GM12878 (cell line): ENCODE measurements around the gene LRP3. TPM values are rescaled to one million over a fixed set of nuclear protein-coding genes. Genes with fewer than 3 reads are reported as not detected.

Source experiments
- ATAC-seq: fragments of 200-7000 bp; cut with Tn5 transposase; 3 replicates; pipeline ENCODE4 v1.9.1; 2020; ENCODE audit warnings: mild to moderate bottlenecking, moderate library complexity
- BruUV-seq: library from RNA; stranded (reverse); fragments of 400-500 nt; replicated peaks from 2 replicates; lab custom pipeline; 2021; lab: Mats Ljungman, UMichigan
- CTCF ChIA-PET: fragments of 300-600 bp; sonication (Branson Sonifier 250); formaldehyde crosslinking; extraction: SDS; loops from one replicate; lab custom pipeline; 2021; ENCODE audit warnings: inconsistent platforms; lab: Yijun Ruan, JAX
- POLR2A ChIA-PET: fragments of 350-600 bp; formaldehyde crosslinking; extraction: SDS; loops from one replicate; lab custom pipeline; 2021; ENCODE audit warnings: inconsistent platforms; lab: Charles Lee
- RAD21 ChIA-PET: fragments of 300-600 bp; sonication (Branson Sonifier 250); formaldehyde crosslinking; loops from one replicate; lab custom pipeline; 2023; ENCODE audit warnings: antibody characterized with exemption; ENCODE audit not compliant: unreplicated experiment; lab: Charles Lee
- SMC1A ChIA-PET: fragments of 300-600 bp; sonication (Branson Sonifier 250); formaldehyde crosslinking; loops from one replicate; lab custom pipeline; 2023; ENCODE audit not compliant: unreplicated experiment, uncharacterized antibody; lab: Charles Lee
- DNase-seq: peaks from one replicate; pipeline ENCODE4 v3.0.0-alpha.2; 2011; ENCODE audit warnings: low read depth, low spot score
- FAIRE-seq: peaks from 3 replicates; lab custom pipeline; 2011; peaks lifted over from hg19 to GRCh38; lab: Jason Lieb, UNC
- H2AFZ ChIP-seq: 2 replicates; pipeline ENCODE4 v1.6.0; 2011; ENCODE audit warnings: low read depth, low read length, control low read depth; ENCODE audit not compliant: control insufficient read depth
- H3K27ac ChIP-seq: 2 replicates; pipeline ENCODE4 v1.5.1; 2011; ENCODE audit warnings: control low read depth; ENCODE audit not compliant: control insufficient read depth, insufficient read depth
- H3K27me3 ChIP-seq, 2 experiments: replicated peaks in 1 of 2; 2 replicates each; pipeline versions ENCODE4 v1.6.0 to v1.6.1; 2011; ENCODE audit warnings: low read length in 1 of 2; ENCODE audit not compliant: control insufficient read depth in 2 of 2, insufficient read depth in 2 of 2
- H3K36me3 ChIP-seq, 2 experiments: 2 replicates each; pipeline ENCODE4 v1.5.1; 2011; ENCODE audit warnings: low read length in 1 of 2; ENCODE audit not compliant: control insufficient read depth in 2 of 2, insufficient read depth in 2 of 2
- H3K4me1 ChIP-seq: 2 replicates; pipeline ENCODE4 v1.6.1; 2011; ENCODE audit warnings: mild to moderate bottlenecking, low read length, moderate library complexity, mixed read lengths; ENCODE audit not compliant: control insufficient read depth, insufficient read depth
- H3K4me2 ChIP-seq: 2 replicates; pipeline ENCODE4 v1.6.0; 2011; ENCODE audit warnings: control low read depth; ENCODE audit not compliant: control insufficient read depth, insufficient read depth
- H3K4me3 ChIP-seq: fragments of 200-600 bp; sonication (generic); 2 replicates; pipeline ENCODE4 v1.5.1; 2016
- H3K79me2 ChIP-seq: 2 replicates; pipeline ENCODE4 v1.6.0; 2011; ENCODE audit warnings: low read length; ENCODE audit not compliant: control insufficient read depth, insufficient read depth
- H3K9ac ChIP-seq: 2 replicates; pipeline ENCODE4 v1.8.0; 2011; ENCODE audit warnings: low read length, control low read depth, mixed read lengths; ENCODE audit not compliant: control insufficient read depth, insufficient read depth
- H3K9me3 ChIP-seq: replicated peaks from 3 replicates; pipeline ENCODE4 v1.5.1; 2011; ENCODE audit warnings: mild to moderate bottlenecking, low read length; ENCODE audit not compliant: control insufficient read depth, insufficient read depth
- H4K20me1 ChIP-seq: 2 replicates; pipeline ENCODE4 v1.6.0; 2011; ENCODE audit not compliant: control insufficient read depth, insufficient read depth
- FOS ChIP-seq: IDR thresholded peaks from 3 replicates; pipeline ENCODE4 v1.6.1; 2011; ENCODE audit warnings: borderline replicate concordance; ENCODE audit not compliant: insufficient read length; ENCODE audit errors: extremely low read depth
- MEF2B ChIP-seq: fragments of 450-650 bp; IDR thresholded peaks from 2 replicates; pipeline ENCODE4 v1.6.1; 2018; ENCODE audit warnings: mild to moderate bottlenecking, moderate library complexity; ENCODE audit not compliant: partially characterized antibody, poor library complexity, severe bottlenecking
- SPI1 ChIP-seq: IDR thresholded peaks from 2 replicates; pipeline ENCODE4 v1.6.1; 2011; ENCODE audit warnings: low read depth, mild to moderate bottlenecking, low read length, moderate library complexity, borderline replicate concordance; ENCODE audit not compliant: insufficient read depth
- WGBS: methylation state at CpG from one replicate; pipeline ENCODE4 v1.1.6; 2016; ENCODE audit warnings: low lambda C conversion rate; ENCODE audit not compliant: insufficient replicate concordance, insufficient coverage; ENCODE audit errors: missing lambda C conversion rate; 5-methylcytosine and 5-hydroxymethylcytosine counted together
- in situ Hi-C: fragments of 300-500 bp; cut with MboI; formaldehyde crosslinking; loops from 9 replicates; pipeline ENCODE4 v1.14.3; 2018; ENCODE audit warnings: mixed read lengths
- intact Hi-C: fragments of 100-400 bp; cut with micrococcal nuclease; formaldehyde crosslinking; loops from one replicate; pipeline ENCODE4 v1.14.2; 2022; ENCODE audit not compliant: unreplicated experiment
- polyA plus RNA-seq, 11 experiments: library from polyadenylated mRNA; depleted of rRNA in 4 of 11; unstranded in 6 of 11; stranded (reverse) in 5 of 11; fragments of >200 nt; fragmentation: Nextera tagmentation in 4 of 11; fragmentation: Illumina TruSeq in 1 of 11; extraction: Ambion mirVana in 4 of 11; extraction: Trizol in 1 of 11; gene quantifications; 1 replicate in 1 of 11; 2 replicates in 10 of 11; pipeline versions ENCODE4 v1.2.1 to v1.2.3, GENCODE V29; 2011 to 2016; ENCODE audit warnings: inconsistent platforms in 2 of 11, missing spikeins in 2 of 11, low read depth in 1 of 11
- total RNA-seq, 4 experiments: library from RNA; depleted of rRNA in 3 of 4; stranded (reverse); fragments of >200 nt in 3 of 4; fragmentation: Illumina TruSeq in 1 of 4; extraction: Trizol in 1 of 4; gene quantifications; 2 replicates each; pipeline versions ENCODE4 v1.2.1 to v1.2.3, GENCODE V29; 2013 to 2021
- TF ChIP-seq, protein P1 (sequence below): IDR thresholded peaks from 2 replicates; pipeline ENCODE4 v1.6.1; 2012; ENCODE audit warnings: low read depth, low read length, improper control_type of control experiment
- TF ChIP-seq, protein P2 (sequence below): fragments of 450-650 bp; IDR thresholded peaks from 2 replicates; pipeline ENCODE4 v1.6.1; 2014; ENCODE audit warnings: mild to moderate bottlenecking
- TF ChIP-seq, protein P3 (sequence below): fragments of 450-650 bp; IDR thresholded peaks from 2 replicates; pipeline ENCODE4 v1.6.1; 2017; ENCODE audit warnings: mild to moderate bottlenecking, low read depth, inconsistent platforms; ENCODE audit not compliant: poor library complexity, severe bottlenecking
- TF ChIP-seq, protein P4 (sequence below): fragments of 450-650 bp; formaldehyde crosslinking; IDR thresholded peaks from 2 replicates; pipeline ENCODE4 v1.4.0; 2020; ENCODE audit warnings: mild to moderate bottlenecking, moderate library complexity

LRP3 gene
- total and polyA plus RNA-seq, 10 of the 15 experiments (the other 5 are each of a cell fraction or from before 2014, with no cell fraction given), result 0.12 to 3.2 (median 0.64) TPM; not detected in 2

DNA sequence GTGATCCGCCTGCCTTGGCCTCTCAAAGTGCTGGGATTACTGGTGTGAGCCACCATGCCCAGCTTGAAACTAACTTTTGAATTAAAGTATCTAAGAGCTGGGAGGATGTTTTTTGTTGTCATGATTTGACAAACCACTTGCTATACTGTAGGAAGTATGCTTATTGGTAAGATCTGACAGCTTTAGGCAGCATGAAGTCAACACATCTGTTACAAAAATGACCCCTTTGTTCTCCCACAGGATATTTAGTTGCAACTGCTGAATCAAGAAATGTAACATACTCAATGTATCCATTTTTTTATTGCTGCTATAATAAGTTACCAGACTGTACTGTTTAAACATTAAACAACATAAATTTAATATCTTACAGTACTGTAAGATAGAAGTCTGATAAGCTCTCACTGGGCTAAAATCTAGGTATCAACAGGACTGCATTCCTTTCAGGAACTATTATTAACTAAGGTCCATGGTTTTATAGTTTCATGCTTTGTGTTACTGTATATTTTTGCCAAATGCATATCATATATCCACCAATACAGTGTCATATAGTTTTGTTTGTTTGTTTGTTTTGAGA, 22.8 kb upstream of the LRP3 start:
- Histone ChIP-seq H3K9ac (no peak overlapping the region), H2AFZ (no peak overlapping the region), H3K4me3 (no peak overlapping the region), H3K9me3 (peaks cover 2% of the 10 kb centered on the region; the same call in 1 of the 3 replicates), H3K79me2 (peaks cover 5% of the 10 kb centered on the region), H3K27ac (no peak overlapping the region), H3K36me3 (no peaks in the 10 kb centered on the region), H3K4me1 (peaks cover 6% of the 10 kb centered on the region; the same call in 1 of the 2 replicates), H3K4me2 (no peak overlapping the region), H3K27me3 (no peaks in the 10 kb centered on the region), H4K20me1 (no peaks in the 10 kb centered on the region)
- SMC1A ChIA-PET, result interaction anchor here (1.6 kb wide), 1 partner anchor 13 kb away, joined by 4 read pairs; no protein-coding TSS in a partner anchor
- CTCF ChIA-PET, result interaction anchor here (0.8 to 1.6 kb wide), 2 partner anchors 12 to 64 kb away, joined by 3 to 4 read pairs; no protein-coding TSS in a partner anchor
- in situ Hi-C loops, result no loop called here
- 93% methylated on average over 1 of the region's 1 CpG for WGBS
- ATAC-seq (no peak), DNase-seq (no peak), FAIRE-seq (no peak)
- RAD21 ChIA-PET, result no interaction called here
- no TSS peak for BruUV-seq
- POLR2A ChIA-PET, result no interaction called here
- intact Hi-C loops, result no loop called here
- TF ChIP-seq SPI1, result no peak
- TF ChIP-seq, protein P1, sequence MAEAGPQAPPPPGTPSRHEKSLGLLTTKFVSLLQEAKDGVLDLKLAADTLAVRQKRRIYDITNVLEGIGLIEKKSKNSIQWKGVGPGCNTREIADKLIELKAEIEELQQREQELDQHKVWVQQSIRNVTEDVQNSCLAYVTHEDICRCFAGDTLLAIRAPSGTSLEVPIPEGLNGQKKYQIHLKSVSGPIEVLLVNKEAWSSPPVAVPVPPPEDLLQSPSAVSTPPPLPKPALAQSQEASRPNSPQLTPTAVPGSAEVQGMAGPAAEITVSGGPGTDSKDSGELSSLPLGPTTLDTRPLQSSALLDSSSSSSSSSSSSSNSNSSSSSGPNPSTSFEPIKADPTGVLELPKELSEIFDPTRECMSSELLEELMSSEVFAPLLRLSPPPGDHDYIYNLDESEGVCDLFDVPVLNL, result no peak
- TF ChIP-seq, protein P2, sequence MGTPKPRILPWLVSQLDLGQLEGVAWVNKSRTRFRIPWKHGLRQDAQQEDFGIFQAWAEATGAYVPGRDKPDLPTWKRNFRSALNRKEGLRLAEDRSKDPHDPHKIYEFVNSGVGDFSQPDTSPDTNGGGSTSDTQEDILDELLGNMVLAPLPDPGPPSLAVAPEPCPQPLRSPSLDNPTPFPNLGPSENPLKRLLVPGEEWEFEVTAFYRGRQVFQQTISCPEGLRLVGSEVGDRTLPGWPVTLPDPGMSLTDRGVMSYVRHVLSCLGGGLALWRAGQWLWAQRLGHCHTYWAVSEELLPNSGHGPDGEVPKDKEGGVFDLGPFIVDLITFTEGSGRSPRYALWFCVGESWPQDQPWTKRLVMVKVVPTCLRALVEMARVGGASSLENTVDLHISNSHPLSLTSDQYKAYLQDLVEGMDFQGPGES, result no peak
- TF ChIP-seq, protein P3, sequence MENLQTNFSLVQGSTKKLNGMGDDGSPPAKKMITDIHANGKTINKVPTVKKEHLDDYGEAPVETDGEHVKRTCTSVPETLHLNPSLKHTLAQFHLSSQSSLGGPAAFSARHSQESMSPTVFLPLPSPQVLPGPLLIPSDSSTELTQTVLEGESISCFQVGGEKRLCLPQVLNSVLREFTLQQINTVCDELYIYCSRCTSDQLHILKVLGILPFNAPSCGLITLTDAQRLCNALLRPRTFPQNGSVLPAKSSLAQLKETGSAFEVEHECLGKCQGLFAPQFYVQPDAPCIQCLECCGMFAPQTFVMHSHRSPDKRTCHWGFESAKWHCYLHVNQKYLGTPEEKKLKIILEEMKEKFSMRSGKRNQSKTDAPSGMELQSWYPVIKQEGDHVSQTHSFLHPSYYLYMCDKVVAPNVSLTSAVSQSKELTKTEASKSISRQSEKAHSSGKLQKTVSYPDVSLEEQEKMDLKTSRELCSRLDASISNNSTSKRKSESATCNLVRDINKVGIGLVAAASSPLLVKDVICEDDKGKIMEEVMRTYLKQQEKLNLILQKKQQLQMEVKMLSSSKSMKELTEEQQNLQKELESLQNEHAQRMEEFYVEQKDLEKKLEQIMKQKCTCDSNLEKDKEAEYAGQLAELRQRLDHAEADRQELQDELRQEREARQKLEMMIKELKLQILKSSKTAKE, result no peak
- TF ChIP-seq FOS, result no peak
- TF ChIP-seq MEF2B, result no peak
- TF ChIP-seq, protein P4, sequence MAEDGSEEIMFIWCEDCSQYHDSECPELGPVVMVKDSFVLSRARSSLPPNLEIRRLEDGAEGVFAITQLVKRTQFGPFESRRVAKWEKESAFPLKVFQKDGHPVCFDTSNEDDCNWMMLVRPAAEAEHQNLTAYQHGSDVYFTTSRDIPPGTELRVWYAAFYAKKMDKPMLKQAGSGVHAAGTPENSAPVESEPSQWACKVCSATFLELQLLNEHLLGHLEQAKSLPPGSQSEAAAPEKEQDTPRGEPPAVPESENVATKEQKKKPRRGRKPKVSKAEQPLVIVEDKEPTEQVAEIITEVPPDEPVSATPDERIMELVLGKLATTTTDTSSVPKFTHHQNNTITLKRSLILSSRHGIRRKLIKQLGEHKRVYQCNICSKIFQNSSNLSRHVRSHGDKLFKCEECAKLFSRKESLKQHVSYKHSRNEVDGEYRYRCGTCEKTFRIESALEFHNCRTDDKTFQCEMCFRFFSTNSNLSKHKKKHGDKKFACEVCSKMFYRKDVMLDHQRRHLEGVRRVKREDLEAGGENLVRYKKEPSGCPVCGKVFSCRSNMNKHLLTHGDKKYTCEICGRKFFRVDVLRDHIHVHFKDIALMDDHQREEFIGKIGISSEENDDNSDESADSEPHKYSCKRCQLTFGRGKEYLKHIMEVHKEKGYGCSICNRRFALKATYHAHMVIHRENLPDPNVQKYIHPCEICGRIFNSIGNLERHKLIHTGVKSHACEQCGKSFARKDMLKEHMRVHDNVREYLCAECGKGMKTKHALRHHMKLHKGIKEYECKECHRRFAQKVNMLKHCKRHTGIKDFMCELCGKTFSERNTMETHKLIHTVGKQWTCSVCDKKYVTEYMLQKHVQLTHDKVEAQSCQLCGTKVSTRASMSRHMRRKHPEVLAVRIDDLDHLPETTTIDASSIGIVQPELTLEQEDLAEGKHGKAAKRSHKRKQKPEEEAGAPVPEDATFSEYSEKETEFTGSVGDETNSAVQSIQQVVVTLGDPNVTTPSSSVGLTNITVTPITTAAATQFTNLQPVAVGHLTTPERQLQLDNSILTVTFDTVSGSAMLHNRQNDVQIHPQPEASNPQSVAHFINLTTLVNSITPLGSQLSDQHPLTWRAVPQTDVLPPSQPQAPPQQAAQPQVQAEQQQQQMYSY (CRISPR knock-in tag), result no peak
- TF ChIP-seq, all 136 proteins: peak for 0
